H9 (cell line): ENCODE results near the gene GEMIN4. TPM values are rescaled to one million over a fixed set of nuclear protein-coding genes. Genes with fewer than 3 reads are reported as not detected.

ENCODE experiments used
- DNase-seq: peaks from one replicate; pipeline ENCODE4 v3.0.0-alpha.2; 2017
- H2AFZ ChIP-seq: one replicate; pipeline ENCODE4 v1.6.1; 2013; ENCODE audit warnings: mild to moderate bottlenecking, low read length, control low read depth, moderate library complexity
- H2AK5ac ChIP-seq: 2 replicates; pipeline ENCODE4 v1.6.1; 2013; ENCODE audit warnings: low read length, control low read depth, mixed read lengths; ENCODE audit not compliant: insufficient read length
- H2BK120ac ChIP-seq: one replicate; pipeline ENCODE4 v1.6.1; 2013; ENCODE audit warnings: low read depth, mild to moderate bottlenecking, low read length, control low read depth, inconsistent platforms; ENCODE audit not compliant: poor library complexity, severe bottlenecking
- H2BK12ac ChIP-seq: 2 replicates; pipeline ENCODE4 v1.6.1; 2013; ENCODE audit warnings: low read length, control low read depth, mixed read lengths, low read depth; ENCODE audit not compliant: insufficient read length
- H2BK15ac ChIP-seq: 2 replicates; pipeline ENCODE4 v1.6.1; 2013; ENCODE audit warnings: low read depth, low read length, control low read depth
- H2BK20ac ChIP-seq: one replicate; pipeline ENCODE4 v1.6.1; 2013; ENCODE audit warnings: low read depth, mild to moderate bottlenecking, low read length, control low read depth, inconsistent platforms; ENCODE audit not compliant: poor library complexity, severe bottlenecking
- H2BK5ac ChIP-seq: 2 replicates; pipeline ENCODE4 v1.6.1; 2013; ENCODE audit warnings: low read length, control low read depth, mixed read lengths; ENCODE audit not compliant: insufficient read length
- H3K14ac ChIP-seq: 2 replicates; pipeline ENCODE4 v1.6.1; 2013; ENCODE audit warnings: low read length, control low read depth; ENCODE audit not compliant: insufficient read depth
- H3K18ac ChIP-seq: 2 replicates; pipeline ENCODE4 v1.6.1; 2013; ENCODE audit warnings: low read depth, mild to moderate bottlenecking, mixed read lengths, low read length, control low read depth; ENCODE audit not compliant: insufficient read length
- H3K23ac ChIP-seq: 2 replicates; pipeline ENCODE4 v1.6.1; 2013; ENCODE audit warnings: low read length, control low read depth, mixed read lengths, low read depth; ENCODE audit not compliant: insufficient read length
- H3K23me2 ChIP-seq: 2 replicates; pipeline ENCODE4 v1.6.1; 2013; ENCODE audit warnings: low read depth, mild to moderate bottlenecking, mixed read lengths, low read length, control low read depth; ENCODE audit not compliant: insufficient read length, poor library complexity, severe bottlenecking
- H3K27ac ChIP-seq: 2 replicates; pipeline ENCODE4 v1.5.1; 2013; ENCODE audit warnings: low read length, control low read depth, mixed read lengths, low read depth; ENCODE audit not compliant: insufficient read length
- H3K27me3 ChIP-seq: 2 replicates; pipeline ENCODE4 v1.6.1; 2013; ENCODE audit warnings: low read length, control low read depth, inconsistent platforms; ENCODE audit not compliant: insufficient read depth
- H3K4ac ChIP-seq: 2 replicates; pipeline ENCODE4 v1.6.1; 2013; ENCODE audit warnings: low read depth, mild to moderate bottlenecking, control low read depth, inconsistent platforms, low read length, moderate library complexity
- H3K4me1 ChIP-seq: 2 replicates; pipeline ENCODE4 v1.6.1; 2013; ENCODE audit warnings: low read length, control low read depth, inconsistent platforms; ENCODE audit not compliant: insufficient read depth
- H3K4me2 ChIP-seq: 2 replicates; pipeline ENCODE4 v1.6.1; 2013; ENCODE audit warnings: low read length, control low read depth, mixed read lengths; ENCODE audit not compliant: insufficient read length, insufficient read depth
- H3K56ac ChIP-seq: 2 replicates; pipeline ENCODE4 v1.6.1; 2013; ENCODE audit warnings: low read depth, mild to moderate bottlenecking, mixed read lengths, low read length, control low read depth; ENCODE audit not compliant: insufficient read length
- H3K79me1 ChIP-seq: 2 replicates; pipeline ENCODE4 v1.6.1; 2013; ENCODE audit warnings: low read depth, mild to moderate bottlenecking, moderate library complexity, low read length, control low read depth, inconsistent platforms; ENCODE audit not compliant: insufficient read depth, poor library complexity, severe bottlenecking
- H3K79me2 ChIP-seq: 2 replicates; pipeline ENCODE4 v1.6.1; 2013; ENCODE audit warnings: low read length, control low read depth, inconsistent platforms; ENCODE audit not compliant: insufficient read depth
- H3K9ac ChIP-seq: 2 replicates; pipeline ENCODE4 v1.6.1; 2013; ENCODE audit warnings: low read length, control low read depth, mixed read lengths; ENCODE audit not compliant: insufficient read length; ENCODE audit errors: extremely low read depth
- H3K9me3 ChIP-seq: one replicate; pipeline ENCODE4 v1.6.1; 2013; ENCODE audit warnings: low read depth, low read length, inconsistent platforms; ENCODE audit not compliant: control insufficient read depth
- H3T11ph ChIP-seq: one replicate; pipeline ENCODE4 v1.6.1; 2013; ENCODE audit warnings: mild to moderate bottlenecking, low read length, control low read depth, inconsistent platforms
- H4K20me1 ChIP-seq: one replicate; pipeline ENCODE4 v1.6.1; 2013; ENCODE audit not compliant: control insufficient read depth, insufficient read length, insufficient read depth
- H4K5ac ChIP-seq: 2 replicates; pipeline ENCODE4 v1.6.1; 2013; ENCODE audit warnings: low read depth, mild to moderate bottlenecking, mixed read lengths, low read length, control low read depth; ENCODE audit not compliant: insufficient read length
- H4K8ac ChIP-seq: replicated peaks from 2 replicates; pipeline ENCODE4 v1.6.1; 2013; ENCODE audit warnings: low read length, control low read depth, mixed read lengths, low read depth; ENCODE audit not compliant: insufficient read length
- H4K91ac ChIP-seq: 2 replicates; pipeline ENCODE4 v1.6.1; 2013; ENCODE audit warnings: low read depth, mild to moderate bottlenecking, moderate library complexity, mixed read lengths, low read length, control low read depth; ENCODE audit not compliant: insufficient read length
- H3K27ac Mint-ChIP-seq, 3 experiments: 2 replicates in 2 of 3; 3 replicates in 1 of 3; pipeline ENCODE4 v1.8.0; 2020 to 2021; ENCODE audit warnings: mixed read lengths in 3 of 3, mild to moderate bottlenecking in 1 of 3, moderate library complexity in 1 of 3
- H3K27me3 Mint-ChIP-seq: 2 replicates; pipeline ENCODE4 v1.8.0; 2021; ENCODE audit warnings: low read depth, mild to moderate bottlenecking, moderate library complexity, mixed read lengths
- H3K36me3 Mint-ChIP-seq, 3 experiments: 2 replicates in 2 of 3; 3 replicates in 1 of 3; pipeline ENCODE4 v1.8.0; 2020 to 2021; ENCODE audit warnings: low read depth in 3 of 3, mixed read lengths in 3 of 3; ENCODE audit not compliant: insufficient read depth in 1 of 3
- H3K4me1 Mint-ChIP-seq, 2 experiments: 2 replicates each; pipeline ENCODE4 v1.8.0; 2020; ENCODE audit warnings: mixed read lengths in 2 of 2
- H3K4me3 Mint-ChIP-seq, 2 experiments: 2 replicates in 1 of 2; 3 replicates in 1 of 2; pipeline ENCODE4 v1.8.0; 2020 to 2021; ENCODE audit warnings: mild to moderate bottlenecking in 2 of 2, mixed read lengths in 2 of 2, moderate library complexity in 1 of 2
- H3K9me3 Mint-ChIP-seq, 2 experiments: 2 replicates in 1 of 2; 3 replicates in 1 of 2; pipeline ENCODE4 v1.8.0; 2020; ENCODE audit warnings: mild to moderate bottlenecking in 2 of 2, mixed read lengths in 2 of 2, moderate library complexity in 1 of 2
- WGBS: extraction: QIAGEN DNeasy Blood & Tissue Kit; methylation state at CpG from one replicate; pipeline ENCODE4 v1.1.7; 2013; ENCODE audit warnings: missing lambda C conversion rate, low lambda C conversion rate, mixed read lengths; ENCODE audit not compliant: insufficient read length; ENCODE audit errors: extremely low coverage; 5-methylcytosine and 5-hydroxymethylcytosine counted together
- total RNA-seq: library from RNA; stranded (reverse); gene quantifications from 2 replicates; pipeline ENCODE4 v1.2.1, GENCODE V29; 2021
- TF ChIP-seq, protein P1 (sequence below): fragments of 200-600 bp; sonication (generic); conservative IDR thresholded peaks from 3 replicates; pipeline ENCODE4 v1.8.0; 2021; ENCODE audit warnings: antibody characterized with exemption, mild to moderate bottlenecking

GEMIN4 gene
- total RNA-seq, 1 experiment from 2014 or later, result 56.8 TPM

DNA sequence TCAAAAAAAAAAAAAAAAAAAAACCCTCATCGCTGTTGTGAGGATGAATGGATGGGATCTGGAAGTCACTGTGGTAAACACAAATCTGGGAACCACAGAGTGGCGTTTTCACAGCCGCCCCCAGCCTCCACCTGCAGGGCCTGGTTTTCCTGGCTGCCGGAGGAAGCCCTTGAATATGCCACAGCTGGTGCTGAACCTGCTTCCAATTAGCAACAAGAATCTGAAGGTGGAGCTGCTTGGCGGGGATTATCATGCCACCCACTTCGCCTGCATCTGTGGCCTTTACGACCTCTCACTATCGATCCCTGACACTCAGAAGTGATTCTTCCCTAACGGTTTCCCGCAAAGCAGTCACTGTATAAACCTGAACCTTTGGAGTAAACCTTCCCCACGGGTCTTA, 46.2 kb upstream of the GEMIN4 start:
- H3K23ac ChIP-seq, result no peak overlapping the region
- no peak overlapping the region for H2BK120ac ChIP-seq
- no CpG with 5 or more reads among the region's 11 CpGs for WGBS
- H3K14ac ChIP-seq, result no peak overlapping the region
- no peaks in the 10 kb centered on the region for H3K27me3 Mint-ChIP-seq
- H3K27me3 ChIP-seq, result no peaks in the 10 kb centered on the region
- no peaks in the 10 kb centered on the region for H3K79me2 ChIP-seq
- H2AFZ ChIP-seq, result no peak overlapping the region
- no peak overlapping the region for H3K27ac ChIP-seq
- no peak for DNase-seq
- H3K23me2 ChIP-seq, result no peaks in the 10 kb centered on the region
- H3K9me3 ChIP-seq, result no peaks in the 10 kb centered on the region
- H3K4ac ChIP-seq, result no peak overlapping the region
- H3K4me1 Mint-ChIP-seq, result peaks cover 10 to 15% of the 10 kb centered on the region in 2 experiments
- no peaks in the 10 kb centered on the region for H4K20me1 ChIP-seq
- no peaks in the 10 kb centered on the region for H3K4me1 ChIP-seq
- no peak overlapping the region for H4K91ac ChIP-seq
- H4K5ac ChIP-seq, result no peak overlapping the region
- 0 out of 7 replicates have a peak overlapping the region, but pooled peaks of 1 of the 3 experiments have one; percentile 61 for H3K27ac Mint-ChIP-seq
- no peak overlapping the region for H3K56ac ChIP-seq
- H3K36me3 Mint-ChIP-seq, result peaks cover 3 to 39% (median 30%) of the 10 kb centered on the region in 3 experiments; a peak in 6 of 7 replicates
- no peak overlapping the region for H3K18ac ChIP-seq
- no peak overlapping the region for H3K4me2 ChIP-seq
- no peak overlapping the region for H3T11ph ChIP-seq
- H3K9ac ChIP-seq, result no peak overlapping the region
- no peak overlapping the region for H2BK15ac ChIP-seq
- H3K79me1 ChIP-seq, result no peaks in the 10 kb centered on the region
- no peak overlapping the region for H2AK5ac ChIP-seq
- no peak overlapping the region for H2BK20ac ChIP-seq
- H3K9me3 Mint-ChIP-seq, result no peaks in the 10 kb centered on the region
- no peak overlapping the region for H2BK5ac ChIP-seq
- H3K4me3 Mint-ChIP-seq, result no peak overlapping the region
- TF ChIP-seq, protein P1, sequence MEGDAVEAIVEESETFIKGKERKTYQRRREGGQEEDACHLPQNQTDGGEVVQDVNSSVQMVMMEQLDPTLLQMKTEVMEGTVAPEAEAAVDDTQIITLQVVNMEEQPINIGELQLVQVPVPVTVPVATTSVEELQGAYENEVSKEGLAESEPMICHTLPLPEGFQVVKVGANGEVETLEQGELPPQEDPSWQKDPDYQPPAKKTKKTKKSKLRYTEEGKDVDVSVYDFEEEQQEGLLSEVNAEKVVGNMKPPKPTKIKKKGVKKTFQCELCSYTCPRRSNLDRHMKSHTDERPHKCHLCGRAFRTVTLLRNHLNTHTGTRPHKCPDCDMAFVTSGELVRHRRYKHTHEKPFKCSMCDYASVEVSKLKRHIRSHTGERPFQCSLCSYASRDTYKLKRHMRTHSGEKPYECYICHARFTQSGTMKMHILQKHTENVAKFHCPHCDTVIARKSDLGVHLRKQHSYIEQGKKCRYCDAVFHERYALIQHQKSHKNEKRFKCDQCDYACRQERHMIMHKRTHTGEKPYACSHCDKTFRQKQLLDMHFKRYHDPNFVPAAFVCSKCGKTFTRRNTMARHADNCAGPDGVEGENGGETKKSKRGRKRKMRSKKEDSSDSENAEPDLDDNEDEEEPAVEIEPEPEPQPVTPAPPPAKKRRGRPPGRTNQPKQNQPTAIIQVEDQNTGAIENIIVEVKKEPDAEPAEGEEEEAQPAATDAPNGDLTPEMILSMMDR, result no peak
- no peak overlapping the region for H2BK12ac ChIP-seq
- no peak overlapping the region for H4K8ac ChIP-seq
